Astrocyte (in vitro differentiated cells and primary cell): ENCODE measurements around the gene FAM168B.

Experiments used
- CTCF ChIP-seq: IDR thresholded peaks from 2 replicates; pipeline ENCODE4 v1.5.1; 2011; ENCODE audit warnings: low read depth, mild to moderate bottlenecking, inconsistent platforms, low read length, moderate library complexity; ENCODE audit not compliant: insufficient read depth
- EZH2 ChIP-seq: IDR thresholded peaks from 2 replicates; pipeline ENCODE4 v1.6.1; 2012; ENCODE audit warnings: mild to moderate bottlenecking, low read length, inconsistent platforms; ENCODE audit not compliant: insufficient read depth

GRCh38 chr2:131038258-131039100 lies 54.8 kb downstream of the FAM168B start:
- TF ChIP-seq CTCF (no peak), EZH2 (no peak)
